Small intestine (tissue), 16 donors: ENCODE measurements around the gene DTWD2. TPM values are rescaled to one million over a fixed set of nuclear protein-coding genes. Genes with fewer than 3 reads are reported as not detected.
A peak's percentile ranks its signal among the peaks of the same experiment; 100 is the strongest.

ENCODE experiments used
- DNase-seq, 2 donors: peaks; one replicate each; pipeline versions ENCODE4 v3.0.0 to v3.0.0-alpha.2; 2013
- FAIRE-seq: peaks from 2 replicates; lab custom pipeline; 2012; peaks lifted over from hg19 to GRCh38; lab: Jason Lieb, UNC
- H3K27ac ChIP-seq, 3 donors: one replicate each; pipeline ENCODE4 v1.5.1; 2013; ENCODE audit warnings: low read length in 2 of 3, mild to moderate bottlenecking in 2 of 3, control low read depth in 1 of 3, inconsistent platforms in 1 of 3, low read depth in 1 of 3, moderate library complexity in 1 of 3
- H3K27me3 ChIP-seq, 3 donors: one replicate each; pipeline ENCODE4 v1.6.1; 2013; ENCODE audit warnings: low read length in 3 of 3, inconsistent platforms in 1 of 3; ENCODE audit not compliant: control insufficient read depth in 3 of 3, insufficient read depth in 3 of 3
- H3K36me3 ChIP-seq, 3 donors: one replicate each; pipeline ENCODE4 v1.6.1; 2013; ENCODE audit warnings: low read length in 3 of 3, inconsistent platforms in 1 of 3, low read depth in 1 of 3, mild to moderate bottlenecking in 1 of 3, moderate library complexity in 1 of 3; ENCODE audit not compliant: control insufficient read depth in 3 of 3, insufficient read depth in 2 of 3
- H3K4me1 ChIP-seq, 3 donors: one replicate each; pipeline ENCODE4 v1.6.1; 2013; ENCODE audit warnings: low read length in 2 of 3, inconsistent platforms in 1 of 3, low read depth in 1 of 3, mild to moderate bottlenecking in 1 of 3, moderate library complexity in 1 of 3; ENCODE audit not compliant: control insufficient read depth in 3 of 3, insufficient read depth in 2 of 3
- H3K4me3 ChIP-seq, 3 donors: one replicate each; pipeline ENCODE4 v1.5.1; 2013; ENCODE audit warnings: low read length in 3 of 3, control low read depth in 1 of 3, inconsistent platforms in 1 of 3, low read depth in 1 of 3, mild to moderate bottlenecking in 1 of 3, moderate library complexity in 1 of 3
- H3K9me3 ChIP-seq, 2 donors: one replicate each; pipeline ENCODE4 v1.6.1; 2013; ENCODE audit warnings: low read depth in 1 of 2, low read length in 1 of 2; ENCODE audit not compliant: control insufficient read depth in 2 of 2, insufficient read depth in 1 of 2
- WGBS, 3 donors: extraction: QIAGEN DNeasy Blood & Tissue Kit; methylation state at CpG; one replicate each; pipeline ENCODE4 v1.1.7; 2013; 5-methylcytosine and 5-hydroxymethylcytosine counted together
- long read RNA-seq, 10 donors: transcript quantifications; one replicate each; lab custom pipeline, GENCODE V29; 2026
- polyA plus RNA-seq, 4 donors: library from polyadenylated mRNA; stranded (reverse) in 3 of 4; unstranded in 1 of 4; fragments of 200-250 nt in 3 of 4; fragments of 120-200 nt in 1 of 4; gene quantifications; one replicate each; pipeline versions ENCODE4 v1.2.1 to v1.2.3, GENCODE V29; 2013
- donor health status: healthy with polysubstance abuse.
- donor health status: control.
- donor health status: control.
- donor health status: Bipolar disorder and iron deficiency.
- donor health status: healthy.

The DTWD2 gene
- 1 to 10 TPM; 1.3 to 5.8 (median 2.4) TPM for polyA plus RNA-seq
- long read RNA-seq, donor 1, transcript DTWD2-203 (6 exons, 2,307 nt), result major isoform, 5 of 5 reads
- long read RNA-seq, donor 1, partial matches to known transcripts, result 0 of 5 reads
- long read RNA-seq, donor 1, other reads (novel, unspliced or antisense), result 0 of 5 reads
- long read RNA-seq, donor 2, partial matches to known transcripts, result 7 of 7 reads
- long read RNA-seq, donor 2, other reads (novel, unspliced or antisense), result 0 of 7 reads
- long read RNA-seq, donor 3, partial matches to known transcripts, result 0 of 2 reads
- long read RNA-seq, donor 3, other reads (novel, unspliced or antisense), result 0 of 2 reads
- long read RNA-seq, donor 4, partial matches to known transcripts, result 0 of 1 reads
- long read RNA-seq, donor 4, other reads (novel, unspliced or antisense), result 0 of 1 reads
- long read RNA-seq, donor 5, partial matches to known transcripts, result 0 of 2 reads
- long read RNA-seq, donor 5, other reads (novel, unspliced or antisense), result 0 of 2 reads
- long read RNA-seq, donor 6, partial matches to known transcripts, result 0 of 2 reads
- long read RNA-seq, donor 6, other reads (novel, unspliced or antisense), result 0 of 2 reads
- long read RNA-seq, donor 7, transcript DTWD2-203 (6 exons, 2,307 nt), result major isoform, 5 of 5 reads
- long read RNA-seq, donor 7, partial matches to known transcripts, result 0 of 5 reads
- long read RNA-seq, donor 7, other reads (novel, unspliced or antisense), result 0 of 5 reads
- long read RNA-seq, donor 8, result 0 reads
- long read RNA-seq, donor 9, result 0 reads
- long read RNA-seq, donor 10, partial matches to known transcripts, result 0 of 3 reads
- long read RNA-seq, donor 10, other reads (novel, unspliced or antisense), result 0 of 3 reads

- H3K27me3 ChIP-seq, result no peaks in the 10 kb centered on the region
- DNase-seq (peak; percentile 95 to 98), FAIRE-seq (no peak)
- H3K4me1 ChIP-seq, result peaks cover 0 to 5% (median 2%) of the 10 kb centered on the region in 3 donors
- H3K9me3 ChIP-seq, result no peaks in the 10 kb centered on the region
- no peaks in the 10 kb centered on the region for H3K36me3 ChIP-seq
- H3K27ac ChIP-seq, result peak within 1 kb of the TSS; percentile 83 to 95 (median 92)
- WGBS, 3 donors, result 1% methylated on average over 55 to 74 of the region's 74 CpGs
- H3K4me3 ChIP-seq, result peak within 1 kb of the TSS; percentile 44 to 88 (median 84)
These were observed at the start of gene DTWD2 for GRCh38 chr5:118987988-118988865. DTWD2 (minus strand) TSS chr5:118988547; CDS start chr5:118988511, 36 bp downstream.

- 86 to 92% (median 86%) methylated on average over 16 of the region's 16 CpGs for WGBS, 3 donors
- H3K4me3 ChIP-seq, result no peak overlapping the region
- no peaks in the 10 kb centered on the region for H3K4me1 ChIP-seq
- no peaks in the 10 kb centered on the region for H3K27me3 ChIP-seq
- no peaks in the 10 kb centered on the region for H3K36me3 ChIP-seq
- H3K27ac ChIP-seq, result no peak overlapping the region
- DNase-seq (peak in 1 of 2 donors; percentile 49), FAIRE-seq (no peak)
- H3K9me3 ChIP-seq, result no peaks in the 10 kb centered on the region
These were observed 49.3 kb upstream of the DTWD2 start for GRCh38 chr5:119037496-119038215.

GRCh38 chr5:119036101-119036762 lies 47.9 kb upstream of the DTWD2 start:
- 85 to 90% (median 87%) methylated on average over 8 of the region's 8 CpGs for WGBS, 3 donors
- FAIRE-seq, result no peak
- no peak overlapping the region for H3K27ac ChIP-seq
- no peaks in the 10 kb centered on the region for H3K9me3 ChIP-seq
- no peaks in the 10 kb centered on the region for H3K36me3 ChIP-seq
- no peaks in the 10 kb centered on the region for H3K4me1 ChIP-seq
- H3K4me3 ChIP-seq, result no peak overlapping the region
- DNase-seq, result peak in 1 of 2 donors; percentile 25
- H3K27me3 ChIP-seq, result no peaks in the 10 kb centered on the region

- no peak for FAIRE-seq
- Histone ChIP-seq H3K4me3 (no peak overlapping the region), H3K27ac (no peak overlapping the region), H3K9me3 (no peaks in the 10 kb centered on the region), H3K36me3 (no peaks in the 10 kb centered on the region), H3K4me1 (no peaks in the 10 kb centered on the region), H3K27me3 (no peaks in the 10 kb centered on the region)
- no peak for DNase-seq
- 90 to 95% (median 92%) methylated on average over 3 of the region's 3 CpGs for WGBS, 3 donors
These were observed 44.8 kb upstream of the DTWD2 start for GRCh38 chr5:119033135-119033534.

GRCh38 chr5:119032656-119033055 lies 44.3 kb upstream of the DTWD2 start:
- Histone ChIP-seq H3K36me3 (no peaks in the 10 kb centered on the region), H3K4me1 (no peaks in the 10 kb centered on the region), H3K4me3 (no peak overlapping the region), H3K27me3 (no peaks in the 10 kb centered on the region), H3K9me3 (no peaks in the 10 kb centered on the region), H3K27ac (no peak overlapping the region)
- FAIRE-seq, result no peak
- DNase-seq, result no peak
- 77 to 92% (median 83%) methylated on average over 3 of the region's 3 CpGs for WGBS, 3 donors

- FAIRE-seq, result no peak
These were observed 43.6 kb upstream of the DTWD2 start for GRCh38 chr5:119031905-119032304.

GRCh38 chr5:119031011-119031886 lies 42.9 kb upstream of the DTWD2 start:
- H3K27me3 ChIP-seq, result no peaks in the 10 kb centered on the region
- no peaks in the 10 kb centered on the region for H3K36me3 ChIP-seq
- FAIRE-seq (no peak), DNase-seq (no peak)
- H3K9me3 ChIP-seq, result no peaks in the 10 kb centered on the region
- H3K4me3 ChIP-seq, result no peak overlapping the region
- 64 to 81% (median 66%) methylated on average over 5 of the region's 5 CpGs for WGBS, 3 donors
- H3K27ac ChIP-seq, result no peak overlapping the region
- no peaks in the 10 kb centered on the region for H3K4me1 ChIP-seq

More at GRCh38 chr5:119031905-119032304, 43.6 kb upstream of the DTWD2 start:
- Histone ChIP-seq H3K27ac (no peak overlapping the region), H3K27me3 (no peaks in the 10 kb centered on the region), H3K9me3 (no peaks in the 10 kb centered on the region), H3K4me3 (no peak overlapping the region), H3K36me3 (no peaks in the 10 kb centered on the region), H3K4me1 (no peaks in the 10 kb centered on the region)
- 73 to 90% (median 82%) methylated on average over 4 of the region's 4 CpGs for WGBS, 3 donors
- DNase-seq, result no peak
